Stimulated activated naive B cell treated with anti-CD40 and anti-IgM and Interleukin-4, amounts not matched to agents 10 μg/mL and 1 μg/mL and 100 μg/mL, for 72 hours (primary cell): ENCODE measurements around the gene ACHE.
"Not testable (repeated sequence)": the region's sequence is repeated elsewhere in the genome, so short reads cannot be mapped to it uniquely, and the experiment has no call there.

ENCODE experiments used
- ATAC-seq, 2 donors: fragments of 150-1000 bp; cut with Tn5 transposase; replicated peaks; 2 replicates each; pipeline ENCODE4 v1.10.0; 2021; ENCODE audit warnings: moderate library complexity in 1 of 2
- DNase-seq: peaks from one replicate; pipeline ENCODE4 v3.0.0; 2021
- H3K27ac Mint-ChIP-seq: one replicate; pipeline ENCODE4 v1.8.0; 2022; ENCODE audit warnings: mild to moderate bottlenecking, mixed read lengths
- H3K27me3 Mint-ChIP-seq, 2 donors: one replicate each; pipeline ENCODE4 v1.8.0; 2022; ENCODE audit warnings: mixed read lengths in 2 of 2
- H3K36me3 Mint-ChIP-seq, 2 donors: one replicate each; pipeline ENCODE4 v1.8.0; 2022; ENCODE audit warnings: mixed read lengths in 2 of 2, mild to moderate bottlenecking in 1 of 2
- H3K4me1 Mint-ChIP-seq, 2 donors: one replicate each; pipeline ENCODE4 v1.8.0; 2022; ENCODE audit warnings: mixed read lengths in 2 of 2, mild to moderate bottlenecking in 1 of 2
- H3K4me3 Mint-ChIP-seq, 2 donors: one replicate each; pipeline ENCODE4 v1.8.0; 2022; ENCODE audit warnings: mild to moderate bottlenecking in 2 of 2, mixed read lengths in 2 of 2, moderate library complexity in 1 of 2
- H3K9me3 Mint-ChIP-seq, 2 donors: one replicate each; pipeline ENCODE4 v1.8.0; 2022; ENCODE audit warnings: mixed read lengths in 2 of 2, mild to moderate bottlenecking in 1 of 2

Gene ACHE

DNA sequence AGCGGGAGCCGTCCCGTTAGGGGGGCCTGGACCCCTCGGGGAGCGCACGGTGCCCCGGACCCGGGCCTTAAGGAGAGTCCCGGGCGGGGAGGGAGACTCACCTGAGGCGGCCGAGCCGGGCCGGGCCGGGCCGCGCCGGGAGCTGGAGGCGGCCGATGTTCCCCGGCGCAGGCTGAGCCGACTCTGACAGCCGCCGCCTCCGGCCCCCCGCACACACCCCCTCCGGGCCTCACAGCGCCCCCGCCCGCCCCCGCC, at the start of gene ACHE:
Gene ACHE, minus strand, starts transcription at position 188 of the 255 bp plus-strand sequence. CDS start 1,656 bp downstream, outside the sequence.
- no peak for DNase-seq
- peak within 1 kb of the TSS; percentile 80 for H3K27ac Mint-ChIP-seq
- H3K9me3 Mint-ChIP-seq = no peaks in the 10 kb centered on the region
- H3K4me3 Mint-ChIP-seq = peak within 1 kb of the TSS; percentile 81 to 86
- H3K4me1 Mint-ChIP-seq = peaks cover 17 to 24% of the 10 kb centered on the region in 2 donors
- ATAC-seq = peak; percentile 24 to 30
- H3K27me3 Mint-ChIP-seq = peaks cover 59 to 75% of the 10 kb centered on the region in 2 donors
- peaks cover 0 to 6% of the 10 kb centered on the region in 2 donors for H3K36me3 Mint-ChIP-seq

DNA sequence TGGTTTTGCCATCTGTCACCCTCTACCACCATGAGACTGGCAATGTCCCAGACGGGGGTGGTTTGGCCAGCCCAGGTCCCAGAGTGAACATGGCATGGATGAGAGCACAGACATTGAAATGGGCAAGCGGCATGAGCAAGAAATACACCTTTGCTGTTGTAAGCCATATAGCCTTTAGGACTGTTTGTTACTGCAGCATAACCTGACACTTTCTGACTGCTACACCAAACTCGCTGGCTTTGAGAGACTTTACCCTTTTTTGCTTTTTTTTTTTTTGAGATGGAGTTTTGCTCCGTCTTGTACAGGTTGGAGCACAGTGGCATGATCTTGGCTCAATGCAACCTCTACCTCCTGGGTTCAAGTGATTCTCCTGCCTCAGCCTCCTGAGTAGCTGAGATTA, 48.5 kb upstream of the ACHE start:
- Mint-ChIP-seq H3K4me1 (peaks cover 0 to 2% of the 10 kb centered on the region in 2 donors), H3K27ac (no peak overlapping the region), H3K4me3 (no peak overlapping the region), H3K9me3 (peaks cover 0 to 11% of the 10 kb centered on the region in 2 donors), H3K27me3 (peaks cover 40 to 41% of the 10 kb centered on the region in 2 donors), H3K36me3 (peaks cover 2 to 4% of the 10 kb centered on the region in 2 donors)
- DNase-seq (no peak), ATAC-seq (no peak)

DNA sequence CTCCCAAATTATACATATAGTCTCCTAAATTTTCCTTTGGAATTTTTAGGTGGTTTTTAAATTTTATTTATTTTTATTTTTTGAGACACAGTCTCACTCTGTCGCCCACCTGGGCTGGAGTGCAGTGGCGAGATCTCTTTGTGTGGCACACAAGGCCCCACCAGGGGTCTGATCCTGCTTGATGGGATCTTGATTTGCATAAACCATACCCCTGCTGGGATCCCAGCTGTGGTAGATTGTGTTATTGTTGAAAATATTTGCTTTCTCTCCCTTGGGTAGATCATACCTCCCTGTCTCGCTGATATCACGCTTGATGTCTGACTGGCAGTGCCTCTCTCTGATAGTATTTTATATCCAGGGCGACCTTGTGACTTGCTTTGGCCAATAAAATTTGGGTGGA, 48.0 kb upstream of the ACHE start:
- peaks cover 0 to 2% of the 10 kb centered on the region in 2 donors for H3K4me1 Mint-ChIP-seq
- no peak overlapping the region for H3K27ac Mint-ChIP-seq
- peaks cover 36 to 37% of the 10 kb centered on the region in 2 donors for H3K27me3 Mint-ChIP-seq
- DNase-seq = no peak
- peaks cover 0 to 12% of the 10 kb centered on the region in 2 donors for H3K9me3 Mint-ChIP-seq
- ATAC-seq = no peak
- H3K36me3 Mint-ChIP-seq = peaks cover 2 to 4% of the 10 kb centered on the region in 2 donors
- H3K4me3 Mint-ChIP-seq = no peak overlapping the region

DNA sequence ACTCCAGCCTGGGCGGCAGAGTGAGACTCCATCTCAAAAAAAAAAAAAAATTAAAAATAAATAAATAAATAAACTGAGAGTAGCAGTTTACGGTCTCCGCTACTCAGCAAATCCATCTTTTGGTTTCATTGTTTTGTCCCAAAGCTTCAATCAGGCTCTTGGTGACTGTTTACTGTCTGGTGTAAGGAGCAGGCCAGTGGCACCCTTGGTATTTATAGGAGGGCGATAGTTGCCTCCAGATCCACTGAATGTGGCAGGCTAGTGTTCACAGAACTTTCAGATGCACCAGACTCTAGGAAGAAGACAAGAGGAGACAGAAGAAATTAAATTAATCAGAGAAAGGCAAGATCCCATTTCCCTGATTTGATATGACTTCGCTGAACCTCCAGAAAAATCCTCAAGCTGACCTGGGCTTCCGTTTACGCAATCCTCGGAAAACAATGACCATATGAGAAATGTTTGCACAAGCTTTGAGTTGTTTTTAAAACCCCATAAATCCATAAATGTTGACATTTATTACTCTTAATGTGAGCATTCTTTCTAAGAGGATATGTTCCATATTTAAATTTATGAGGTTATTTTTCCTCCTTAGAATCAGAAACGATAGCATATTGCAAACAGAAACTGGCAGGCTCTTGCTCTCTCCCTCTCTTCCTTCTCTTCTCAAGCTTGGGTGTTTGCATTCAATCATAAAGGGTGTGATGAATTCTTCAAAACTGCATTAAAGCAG, 46.5 kb upstream of the ACHE start:
- ATAC-seq (no peak), DNase-seq (no peak)
- peaks cover 2 to 4% of the 10 kb centered on the region in 2 donors for H3K36me3 Mint-ChIP-seq
- peaks cover 0 to 2% of the 10 kb centered on the region in 2 donors for H3K4me1 Mint-ChIP-seq
- H3K27me3 Mint-ChIP-seq = peaks cover 36% of the 10 kb centered on the region in 2 donors
- H3K9me3 Mint-ChIP-seq = peaks cover 0 to 12% of the 10 kb centered on the region in 2 donors
- H3K4me3 Mint-ChIP-seq = no peak overlapping the region
- H3K27ac Mint-ChIP-seq = no peak overlapping the region

DNA sequence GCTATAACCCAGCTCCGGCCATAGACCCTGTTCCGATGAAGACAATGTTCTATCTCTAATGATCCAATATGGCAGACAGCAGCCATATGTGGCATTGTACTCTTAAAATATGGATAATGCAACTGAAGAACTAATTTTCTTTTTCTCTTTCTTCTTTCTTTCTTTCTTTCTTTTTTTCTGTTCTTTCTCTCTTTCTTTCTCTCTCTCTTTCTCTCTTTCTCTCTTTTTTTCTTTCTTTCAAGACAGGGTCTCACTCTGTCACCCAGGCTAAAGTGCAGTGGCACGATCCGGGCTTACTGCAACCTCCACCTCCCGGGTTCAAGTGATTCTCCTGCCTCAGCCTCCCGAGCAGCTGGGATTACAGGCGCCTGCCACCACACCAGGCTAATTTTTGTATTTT, 40.5 kb upstream of the ACHE start:
- Mint-ChIP-seq H3K9me3 (peaks cover 5 to 17% of the 10 kb centered on the region in 2 donors), H3K27me3 (peaks cover 17 to 25% of the 10 kb centered on the region in 2 donors)
- not testable (repeated sequence) for ATAC-seq, H3K4me3 Mint-ChIP-seq, H3K4me1 Mint-ChIP-seq, DNase-seq, H3K27ac Mint-ChIP-seq, H3K36me3 Mint-ChIP-seq

DNA sequence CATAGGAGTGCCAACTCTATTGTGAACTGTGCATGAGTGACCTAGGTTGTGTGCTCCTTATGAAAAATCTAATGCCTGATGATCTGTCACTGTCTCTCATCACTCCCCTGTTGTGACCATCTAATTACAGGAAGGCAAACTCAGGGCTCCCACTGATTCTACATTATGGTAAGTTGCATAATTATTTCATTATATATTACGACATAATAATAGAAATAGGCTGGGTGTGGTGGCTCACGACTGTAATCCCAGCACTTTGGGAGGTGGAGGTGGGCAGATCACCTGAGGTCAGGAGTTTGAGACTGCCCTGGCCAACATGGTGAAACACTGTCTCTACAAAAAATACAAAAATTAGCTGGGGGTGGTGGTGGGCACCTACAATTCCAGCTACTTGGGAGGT, 39.7 kb upstream of the ACHE start:
- H3K27ac Mint-ChIP-seq, H3K36me3 Mint-ChIP-seq, H3K4me3 Mint-ChIP-seq, H3K4me1 Mint-ChIP-seq, ATAC-seq, DNase-seq: not testable (repeated sequence)
- Mint-ChIP-seq H3K27me3 (peaks cover 22 to 31% of the 10 kb centered on the region in 2 donors), H3K9me3 (peaks cover 5 to 17% of the 10 kb centered on the region in 2 donors)

DNA sequence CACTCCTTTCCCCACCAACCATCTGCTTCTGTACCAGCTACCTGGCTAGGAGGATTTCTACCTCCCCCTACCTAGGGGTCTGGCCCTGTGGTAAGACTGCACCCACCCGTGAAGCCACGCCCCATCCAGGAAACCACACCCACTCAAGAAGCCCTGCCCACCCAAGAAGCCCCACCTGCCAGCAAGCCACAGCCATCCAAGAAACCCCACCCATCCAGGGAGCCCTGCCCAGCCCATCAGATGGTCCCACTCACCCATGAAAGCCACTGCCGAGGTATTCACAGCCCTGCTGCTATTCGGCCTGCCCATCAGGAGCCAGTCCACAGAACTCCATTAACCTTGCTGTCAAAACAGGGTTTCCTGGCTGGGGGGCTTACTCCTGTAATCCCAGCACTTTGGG, 38.0 kb upstream of the ACHE start:
- H3K27me3 Mint-ChIP-seq = peaks cover 22 to 31% of the 10 kb centered on the region in 2 donors
- peaks cover 5 to 12% of the 10 kb centered on the region in 2 donors for H3K9me3 Mint-ChIP-seq
- H3K4me3 Mint-ChIP-seq = no peak overlapping the region
- no peak overlapping the region for H3K27ac Mint-ChIP-seq
- no peak for ATAC-seq
- H3K4me1 Mint-ChIP-seq = peaks cover 0 to 3% of the 10 kb centered on the region in 2 donors
- peaks cover 1 to 4% of the 10 kb centered on the region in 2 donors for H3K36me3 Mint-ChIP-seq
- no peak for DNase-seq

DNA sequence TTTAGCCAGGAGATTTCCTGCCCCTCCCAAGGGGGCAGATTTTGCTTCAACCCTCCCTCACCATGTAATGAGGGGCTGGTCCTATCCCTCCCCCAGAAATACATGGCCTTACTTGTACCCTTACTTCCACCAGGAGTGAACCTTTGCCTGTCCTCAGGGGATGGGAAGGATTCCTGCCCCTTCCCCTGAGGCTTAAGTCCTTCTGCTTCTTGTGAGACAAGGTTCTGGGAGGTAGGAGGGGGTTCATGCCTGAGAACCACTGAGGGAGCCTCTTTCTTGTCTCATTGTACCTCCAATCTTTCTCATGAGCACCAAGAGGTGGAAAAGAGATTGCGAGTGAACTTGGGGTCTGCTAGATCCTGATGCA, 34.1 kb upstream of the ACHE start:
- Mint-ChIP-seq H3K27ac (no peak overlapping the region), H3K36me3 (peaks cover 1 to 4% of the 10 kb centered on the region in 2 donors), H3K9me3 (peaks cover 5 to 10% of the 10 kb centered on the region in 2 donors), H3K27me3 (peaks cover 18 to 25% of the 10 kb centered on the region in 2 donors), H3K4me1 (peaks cover 0 to 3% of the 10 kb centered on the region in 2 donors), H3K4me3 (no peak overlapping the region)
- ATAC-seq = no peak
- no peak for DNase-seq

DNA sequence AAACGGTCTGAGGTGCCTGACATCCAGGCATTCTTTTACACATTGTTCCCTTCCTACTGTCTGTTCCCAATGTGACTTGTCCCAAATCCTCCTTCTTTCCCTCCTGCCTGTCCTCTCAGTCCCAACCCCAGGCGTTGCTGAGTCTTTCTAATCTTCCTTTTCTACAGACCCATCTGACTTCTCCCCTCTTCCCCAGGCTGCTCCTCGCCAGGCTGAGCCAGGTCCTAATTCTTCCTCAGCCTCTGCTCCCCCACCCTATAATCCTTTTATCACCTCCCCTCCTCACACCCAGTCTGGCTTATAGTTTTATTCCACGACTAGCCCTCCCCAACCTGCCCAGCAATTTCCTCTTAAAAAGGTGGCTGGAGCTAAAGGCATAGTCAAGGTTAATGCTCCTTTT, 27.9 kb upstream of the ACHE start:
- not testable (repeated sequence) for DNase-seq, H3K4me1 Mint-ChIP-seq, H3K27ac Mint-ChIP-seq, H3K4me3 Mint-ChIP-seq, ATAC-seq, H3K36me3 Mint-ChIP-seq, H3K9me3 Mint-ChIP-seq
- peaks cover 0 to 28% of the 10 kb centered on the region in 2 donors for H3K27me3 Mint-ChIP-seq

DNA sequence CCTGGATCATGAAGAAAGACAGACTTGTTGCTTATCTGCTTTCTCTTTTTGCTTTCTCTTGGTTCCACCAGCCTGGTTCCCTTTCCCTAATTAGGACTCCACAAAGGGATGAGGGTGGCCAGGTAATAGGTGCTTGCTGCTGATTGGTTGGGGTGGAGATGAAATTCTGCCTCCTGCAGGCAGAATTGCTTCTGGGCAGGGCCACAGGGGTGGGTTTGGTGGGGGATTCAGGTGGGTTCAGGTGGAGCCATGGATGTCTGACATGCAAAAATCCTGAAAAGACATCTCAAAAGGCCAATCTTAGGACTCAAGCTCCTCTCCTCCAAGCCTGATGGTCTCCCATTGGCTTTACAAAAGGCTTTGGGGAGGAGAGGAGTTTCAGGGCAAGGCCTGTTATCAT, 25.4 kb upstream of the ACHE start:
- DNase-seq = no peak
- no peaks in the 10 kb centered on the region for H3K36me3 Mint-ChIP-seq
- no peaks in the 10 kb centered on the region for H3K9me3 Mint-ChIP-seq

DNA sequence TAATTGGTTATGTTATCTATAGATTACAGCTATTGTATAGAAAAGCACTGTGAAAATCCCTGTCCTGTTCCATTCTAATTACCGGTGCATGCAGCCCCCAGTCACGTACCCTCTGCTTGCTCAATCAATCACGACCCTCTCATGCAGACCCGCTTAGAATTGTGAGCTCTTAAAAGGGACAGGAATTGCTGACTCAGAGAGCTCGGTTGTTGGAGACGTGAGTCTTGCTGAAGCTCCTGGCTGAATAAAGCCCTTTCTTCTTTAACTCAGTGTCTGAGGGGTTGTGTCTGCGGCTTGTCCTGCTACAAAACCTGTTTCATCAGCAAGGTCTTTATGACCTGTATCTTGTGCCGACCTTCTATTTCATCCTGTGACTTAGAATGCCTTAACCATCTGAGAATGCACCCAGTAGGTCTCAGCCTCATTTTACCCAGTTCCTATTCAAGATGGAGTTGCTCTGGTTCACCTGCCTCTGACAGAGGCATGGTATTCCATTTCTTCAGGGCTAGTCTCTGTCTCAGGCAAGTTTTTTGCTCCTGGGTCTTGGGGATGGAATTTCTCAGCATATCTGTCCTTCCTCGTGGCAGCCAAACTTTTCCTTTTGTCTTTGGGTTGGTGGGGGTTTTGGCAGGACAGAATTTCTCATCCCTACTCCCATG, 24.2 kb upstream of the ACHE start:
- H3K4me1 Mint-ChIP-seq, H3K9me3 Mint-ChIP-seq, ATAC-seq, H3K36me3 Mint-ChIP-seq, DNase-seq, H3K4me3 Mint-ChIP-seq, H3K27ac Mint-ChIP-seq: not testable (repeated sequence)
- H3K27me3 Mint-ChIP-seq = peaks cover 17 to 39% of the 10 kb centered on the region in 2 donors

More for the DNA sequence above, 25.4 kb upstream of the ACHE start:
- Mint-ChIP-seq H3K4me1 (peaks cover 0 to 5% of the 10 kb centered on the region in 2 donors), H3K4me3 (no peak overlapping the region), H3K27me3 (peaks cover 13 to 36% of the 10 kb centered on the region in 2 donors), H3K27ac (no peak overlapping the region)
- no peak for ATAC-seq

DNA sequence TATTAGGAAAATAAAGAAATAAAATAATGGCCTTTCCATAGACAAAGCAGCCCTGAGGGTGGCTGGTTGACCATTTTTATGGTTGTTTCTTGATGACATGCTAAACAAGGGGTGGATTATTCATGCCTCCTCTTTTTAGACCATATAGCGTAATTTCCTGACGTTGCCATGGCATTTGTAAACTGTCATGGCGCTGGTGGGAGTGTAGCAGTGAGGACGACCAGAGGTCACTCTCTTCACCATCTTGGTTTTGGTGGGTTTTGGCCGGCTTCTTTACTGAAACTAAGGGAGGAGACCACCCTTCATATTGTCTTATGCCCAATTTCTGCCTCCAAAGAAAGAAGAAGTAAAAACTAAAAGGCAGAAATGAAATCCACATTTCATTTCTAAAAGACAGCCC, 23.6 kb upstream of the ACHE start:
- H3K4me1 Mint-ChIP-seq, DNase-seq, ATAC-seq, H3K27ac Mint-ChIP-seq, H3K4me3 Mint-ChIP-seq, H3K9me3 Mint-ChIP-seq, H3K36me3 Mint-ChIP-seq: not testable (repeated sequence)
- H3K27me3 Mint-ChIP-seq = peaks cover 20 to 41% of the 10 kb centered on the region in 2 donors

DNA sequence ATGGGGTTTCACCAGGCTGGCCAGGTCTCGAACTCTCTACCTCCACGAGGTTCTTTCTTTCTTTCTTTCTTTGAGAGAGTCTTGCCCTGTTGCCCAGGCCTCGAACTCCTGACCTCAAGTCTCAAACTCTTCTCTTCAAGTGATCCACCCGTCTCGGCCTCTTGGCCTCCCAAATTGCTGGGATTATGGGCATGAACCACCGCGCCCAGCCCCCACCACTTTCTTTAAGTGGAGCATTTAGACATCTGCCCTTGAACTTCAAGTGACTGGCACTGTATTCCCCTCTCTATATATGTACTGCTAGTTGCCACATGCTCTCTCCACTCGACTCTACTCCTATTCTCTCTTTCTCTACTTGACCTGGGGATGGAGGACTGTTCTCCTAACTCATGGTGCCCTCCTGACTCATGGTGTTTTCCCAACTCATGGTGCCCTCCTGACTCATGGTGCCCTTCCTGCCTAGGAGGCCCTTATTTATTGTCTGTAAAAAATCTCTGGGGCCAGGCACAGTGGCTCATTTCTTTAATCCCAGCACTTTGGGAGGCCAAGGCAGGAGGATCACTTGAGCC, 19.3 kb upstream of the ACHE start:
- Mint-ChIP-seq H3K4me1 (peaks cover 2 to 13% of the 10 kb centered on the region in 2 donors), H3K36me3 (peaks cover 0 to 2% of the 10 kb centered on the region in 2 donors), H3K9me3 (no peaks in the 10 kb centered on the region), H3K4me3 (no peak overlapping the region), H3K27ac (no peak overlapping the region), H3K27me3 (peaks cover 21 to 33% of the 10 kb centered on the region in 2 donors)
- peak in 1 of 2 donors; percentile 57 for ATAC-seq
- DNase-seq = no peak

DNA sequence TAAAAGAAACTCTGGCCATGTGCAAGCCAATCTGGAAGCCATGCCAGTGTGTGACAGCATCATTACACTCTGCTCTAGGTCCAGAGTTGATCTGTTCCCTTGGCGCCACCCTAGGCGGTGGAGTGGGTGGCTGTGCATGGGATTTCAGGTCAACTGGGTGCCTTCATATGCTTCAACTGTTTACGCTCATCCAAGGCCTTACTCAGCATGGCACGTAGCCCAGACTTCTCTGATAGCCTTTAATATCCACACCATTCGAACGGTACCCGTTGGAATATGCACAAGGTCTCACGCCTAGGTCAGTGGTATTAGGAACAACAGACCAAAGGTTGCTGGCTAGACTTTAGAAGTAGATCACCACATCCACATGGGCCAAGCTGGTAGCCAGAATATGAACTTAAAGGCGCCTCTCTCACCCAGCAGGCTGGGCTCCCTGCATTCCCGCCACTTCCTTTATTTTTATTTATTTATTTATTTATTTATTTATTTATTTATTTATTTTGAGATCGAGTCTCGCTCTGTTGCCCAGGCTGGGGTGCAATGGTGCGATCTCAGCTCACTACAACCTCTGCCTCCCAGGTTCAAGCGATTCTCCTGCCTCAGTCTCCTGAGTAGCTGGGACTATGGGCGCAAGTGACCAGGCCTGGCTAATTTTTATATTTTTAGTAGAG, 18.7 kb upstream of the ACHE start:
- peaks cover 2 to 13% of the 10 kb centered on the region in 2 donors for H3K4me1 Mint-ChIP-seq
- H3K36me3 Mint-ChIP-seq = peaks cover 0 to 2% of the 10 kb centered on the region in 2 donors
- no peak for ATAC-seq
- H3K27me3 Mint-ChIP-seq = peaks cover 21 to 33% of the 10 kb centered on the region in 2 donors
- H3K4me3 Mint-ChIP-seq = no peak overlapping the region
- no peaks in the 10 kb centered on the region for H3K9me3 Mint-ChIP-seq
- no peak for DNase-seq
- no peak overlapping the region for H3K27ac Mint-ChIP-seq
